Effector memory CD4-positive, alpha-beta T cell (primary cell): ENCODE data around the gene ZNF654.

ENCODE experiments used
- DNase-seq, 3 donors: peaks; one replicate each; pipeline ENCODE4 v3.0.0-alpha.2; 2020
- H3K27ac ChIP-seq: 2 replicates; pipeline ENCODE4 v1.7.0; 2013; ENCODE audit warnings: mild to moderate bottlenecking, low read length, moderate library complexity; ENCODE audit not compliant: insufficient read depth, poor library complexity, severe bottlenecking
- H3K27me3 ChIP-seq: replicated peaks from 2 replicates; pipeline ENCODE4 v1.7.0; 2013; ENCODE audit warnings: mild to moderate bottlenecking, low read length; ENCODE audit not compliant: insufficient read depth, control insufficient read depth, poor library complexity, severe bottlenecking
- H3K36me3 ChIP-seq: 2 replicates; pipeline ENCODE4 v1.7.0; 2013; ENCODE audit warnings: mild to moderate bottlenecking, low read length, moderate library complexity; ENCODE audit not compliant: control insufficient read depth, insufficient read depth
- H3K4me1 ChIP-seq: 2 replicates; pipeline ENCODE4 v1.7.0; 2013; ENCODE audit warnings: low read length, mild to moderate bottlenecking; ENCODE audit not compliant: control insufficient read depth, insufficient read depth, poor library complexity, severe bottlenecking
- H3K4me3 ChIP-seq: 2 replicates; pipeline ENCODE4 v1.7.0; 2013; ENCODE audit warnings: low read length, low read depth, mild to moderate bottlenecking; ENCODE audit not compliant: insufficient read depth, poor library complexity, severe bottlenecking
- H3K9me3 ChIP-seq: 2 replicates; pipeline ENCODE4 v1.7.0; 2013; ENCODE audit warnings: mild to moderate bottlenecking, low read length, moderate library complexity; ENCODE audit not compliant: control insufficient read depth

ZNF654 gene

DNA sequence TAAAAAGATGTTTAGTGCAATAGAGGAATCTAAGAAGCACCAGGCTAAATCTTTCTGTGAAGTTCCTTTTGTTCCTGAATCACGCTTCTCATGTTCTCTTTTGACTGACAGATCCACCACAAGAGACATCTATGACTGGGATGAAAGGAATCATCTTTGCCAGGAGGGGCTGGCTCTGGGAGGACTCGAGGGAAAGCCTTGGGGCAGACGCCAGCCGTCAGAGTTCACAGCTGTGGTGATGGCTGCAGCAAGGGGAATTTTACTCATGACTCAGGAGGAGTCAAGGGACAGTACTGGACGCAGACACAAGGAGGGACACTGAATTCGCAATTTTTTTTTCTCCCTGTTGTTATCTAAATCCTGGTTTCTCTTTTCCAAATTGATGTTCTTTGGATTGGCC lies 129.4 kb downstream of the ZNF654 start:
- H3K27ac ChIP-seq: no peak overlapping the region
- no peak overlapping the region for H3K4me3 ChIP-seq
- no peaks in the 10 kb centered on the region for H3K4me1 ChIP-seq
- no peaks in the 10 kb centered on the region for H3K36me3 ChIP-seq
- no peak for DNase-seq
- H3K9me3 ChIP-seq: no peaks in the 10 kb centered on the region
- H3K27me3 ChIP-seq: no peaks in the 10 kb centered on the region

DNA sequence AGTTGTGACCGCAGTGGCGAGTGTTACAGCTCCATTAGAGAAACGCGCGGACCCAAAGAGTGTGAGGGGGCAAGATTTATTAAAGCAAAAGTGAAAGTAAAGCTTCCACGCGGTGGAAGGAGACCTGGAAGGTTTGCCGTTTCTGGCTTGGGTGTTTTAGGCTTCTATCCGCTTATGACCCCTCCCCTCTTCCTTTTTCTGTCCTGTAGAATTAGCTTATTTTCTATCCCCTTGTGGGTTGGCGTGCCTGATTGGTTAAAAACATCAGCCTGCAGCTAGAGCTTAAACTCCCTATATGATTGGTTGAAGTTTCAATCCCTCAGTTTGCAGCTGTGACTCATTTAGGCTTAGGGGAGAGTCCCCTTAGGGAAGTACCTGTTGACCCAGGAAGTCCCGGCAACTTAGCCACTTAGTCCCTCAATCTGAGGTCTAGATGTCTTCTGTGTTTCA lies 130.3 kb downstream of the ZNF654 start:
- Histone ChIP-seq H3K9me3 (no peaks in the 10 kb centered on the region), H3K36me3 (no peaks in the 10 kb centered on the region), H3K4me3 (no peak overlapping the region), H3K4me1 (no peaks in the 10 kb centered on the region), H3K27ac (no peak overlapping the region), H3K27me3 (no peaks in the 10 kb centered on the region)
- DNase-seq: no peak

GRCh38 chr3:88191872-88192409 lies 132.9 kb downstream of the ZNF654 start:
- no peaks in the 10 kb centered on the region for H3K4me1 ChIP-seq
- no peaks in the 10 kb centered on the region for H3K36me3 ChIP-seq
- H3K27ac ChIP-seq: no peak overlapping the region
- no peak overlapping the region for H3K4me3 ChIP-seq
- DNase-seq: no peak
- no peaks in the 10 kb centered on the region for H3K9me3 ChIP-seq
- no peaks in the 10 kb centered on the region for H3K27me3 ChIP-seq

DNA sequence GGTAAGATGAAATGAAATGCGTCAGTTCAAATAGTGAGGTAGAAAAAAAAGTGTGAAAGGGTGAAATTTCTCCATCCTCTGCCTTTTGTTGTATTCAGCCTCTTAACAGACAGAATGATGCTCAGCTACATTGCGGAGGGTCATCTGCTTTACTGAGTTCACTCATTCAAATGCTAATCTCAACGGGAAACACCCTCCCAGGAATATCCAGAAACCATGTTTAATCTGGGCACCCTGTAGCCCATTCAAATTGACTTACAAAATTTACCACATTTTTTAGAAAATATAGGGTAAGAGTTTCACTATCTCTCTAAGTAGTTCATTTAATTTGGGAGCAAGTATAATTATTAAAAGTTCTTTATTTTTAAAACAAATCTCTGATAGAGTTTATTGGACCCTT lies 133.6 kb downstream of the ZNF654 start:
- Histone ChIP-seq H3K4me1 (no peaks in the 10 kb centered on the region), H3K36me3 (no peaks in the 10 kb centered on the region), H3K9me3 (no peaks in the 10 kb centered on the region), H3K27me3 (no peaks in the 10 kb centered on the region), H3K4me3 (no peak overlapping the region), H3K27ac (no peak overlapping the region)
- no peak for DNase-seq
